ENCODE results near the gene COL6A5.

COL6A5 gene

DNA sequence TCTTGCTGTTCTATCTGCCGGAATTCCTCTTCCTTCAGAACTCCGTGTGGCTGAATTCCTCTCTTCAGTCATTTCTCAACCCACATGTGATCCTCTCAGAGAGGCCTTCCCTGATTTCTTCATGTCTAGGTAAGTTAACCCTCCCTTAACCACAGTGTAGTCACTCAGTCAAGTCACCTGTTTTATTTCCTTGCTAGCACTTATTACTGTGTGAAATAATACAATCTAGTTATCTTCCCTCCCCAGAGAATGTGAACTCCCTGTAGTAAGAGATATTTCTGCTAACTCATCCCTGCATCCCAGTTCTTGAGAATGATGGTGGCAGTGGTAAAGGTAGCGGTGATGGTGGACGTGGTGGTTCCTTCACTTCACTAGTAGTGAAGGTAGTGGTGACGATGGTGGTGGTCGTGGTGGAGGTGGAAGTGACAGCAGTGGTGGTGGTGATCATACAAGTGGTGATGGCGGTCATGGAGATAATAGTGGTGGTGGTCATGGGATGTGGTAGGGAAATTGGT is 33.3 kb downstream of the COL6A5 start:
- no peaks in the 10 kb centered on the region for H3K36me3 ChIP-seq
- TF ChIP-seq, protein P1, sequence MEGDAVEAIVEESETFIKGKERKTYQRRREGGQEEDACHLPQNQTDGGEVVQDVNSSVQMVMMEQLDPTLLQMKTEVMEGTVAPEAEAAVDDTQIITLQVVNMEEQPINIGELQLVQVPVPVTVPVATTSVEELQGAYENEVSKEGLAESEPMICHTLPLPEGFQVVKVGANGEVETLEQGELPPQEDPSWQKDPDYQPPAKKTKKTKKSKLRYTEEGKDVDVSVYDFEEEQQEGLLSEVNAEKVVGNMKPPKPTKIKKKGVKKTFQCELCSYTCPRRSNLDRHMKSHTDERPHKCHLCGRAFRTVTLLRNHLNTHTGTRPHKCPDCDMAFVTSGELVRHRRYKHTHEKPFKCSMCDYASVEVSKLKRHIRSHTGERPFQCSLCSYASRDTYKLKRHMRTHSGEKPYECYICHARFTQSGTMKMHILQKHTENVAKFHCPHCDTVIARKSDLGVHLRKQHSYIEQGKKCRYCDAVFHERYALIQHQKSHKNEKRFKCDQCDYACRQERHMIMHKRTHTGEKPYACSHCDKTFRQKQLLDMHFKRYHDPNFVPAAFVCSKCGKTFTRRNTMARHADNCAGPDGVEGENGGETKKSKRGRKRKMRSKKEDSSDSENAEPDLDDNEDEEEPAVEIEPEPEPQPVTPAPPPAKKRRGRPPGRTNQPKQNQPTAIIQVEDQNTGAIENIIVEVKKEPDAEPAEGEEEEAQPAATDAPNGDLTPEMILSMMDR (IDR thresholded peaks at IDR 0.05) = no peak
- no peak overlapping the region for H3K27ac ChIP-seq
- no peak overlapping the region for H3K4me3 ChIP-seq (ENCODE audit: low read depth in 1 of 2, low read length in 1 of 2)
- H3K27me3 ChIP-seq = no peaks in the 10 kb centered on the region
- no peaks in the 10 kb centered on the region for H3K9me3 ChIP-seq
- no peaks in the 10 kb centered on the region for H3K4me1 ChIP-seq (ENCODE audit: control insufficient read depth in 1 of 2, insufficient read depth in 1 of 2, low read depth in 1 of 2, low read length in 1 of 2)

DNA sequence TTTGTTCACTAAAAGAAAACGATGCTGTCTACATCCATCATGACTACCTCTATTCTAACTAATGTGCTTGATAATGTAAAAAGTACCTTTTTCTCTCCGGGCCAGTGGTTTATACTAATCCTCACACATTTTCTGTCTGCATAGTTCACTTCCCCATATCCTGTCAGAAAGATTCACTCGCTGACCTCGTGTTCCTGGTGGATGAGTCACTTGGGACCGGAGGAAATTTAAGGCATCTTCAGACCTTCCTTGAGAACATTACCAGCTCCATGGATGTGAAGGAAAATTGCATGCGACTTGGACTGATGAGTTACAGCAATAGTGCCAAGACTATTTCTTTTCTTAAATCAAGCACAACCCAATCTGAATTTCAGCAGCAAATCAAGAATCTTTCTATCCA is 33.8 kb downstream of the COL6A5 start:
- no peaks in the 10 kb centered on the region for H3K4me1 ChIP-seq (ENCODE audit: control insufficient read depth in 1 of 2, insufficient read depth in 1 of 2, low read depth in 1 of 2, low read length in 1 of 2)
- H3K4me3 ChIP-seq (ENCODE audit: low read depth in 1 of 2, low read length in 1 of 2) = no peak overlapping the region
- H3K9me3 ChIP-seq = no peaks in the 10 kb centered on the region
- no peaks in the 10 kb centered on the region for H3K36me3 ChIP-seq
- no peak overlapping the region for H3K27ac ChIP-seq
- no peaks in the 10 kb centered on the region for H3K27me3 ChIP-seq
- TF ChIP-seq, protein P1 (IDR thresholded peaks at IDR 0.05) = no peak

DNA sequence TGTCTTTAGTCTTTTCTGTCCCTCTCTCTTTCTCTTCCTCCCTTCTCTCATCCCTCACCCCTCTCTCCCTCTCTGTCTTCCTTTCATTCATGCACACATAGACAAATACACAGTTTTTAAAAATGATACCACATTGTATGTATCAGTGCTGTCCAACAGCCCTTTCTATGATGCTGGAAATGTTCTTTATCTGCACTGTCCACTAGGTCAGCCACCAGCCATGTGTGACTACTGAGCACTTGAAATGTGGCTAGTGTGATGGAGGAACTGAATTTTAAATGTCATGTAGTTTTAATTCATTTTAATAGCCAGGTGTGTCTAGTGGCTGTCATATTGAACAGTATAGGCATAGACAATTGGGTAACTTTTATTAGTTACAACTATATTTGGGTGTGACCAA is 34.9 kb downstream of the COL6A5 start:
- TF ChIP-seq, protein P1 (IDR thresholded peaks at IDR 0.05) = no peak
- H3K4me1 ChIP-seq (ENCODE audit: control insufficient read depth in 1 of 2, insufficient read depth in 1 of 2, low read depth in 1 of 2, low read length in 1 of 2) = no peaks in the 10 kb centered on the region
- no peak overlapping the region for H3K27ac ChIP-seq
- no peak overlapping the region for H3K4me3 ChIP-seq (ENCODE audit: low read depth in 1 of 2, low read length in 1 of 2)
- no peaks in the 10 kb centered on the region for H3K9me3 ChIP-seq
- no peaks in the 10 kb centered on the region for H3K27me3 ChIP-seq
- no peaks in the 10 kb centered on the region for H3K36me3 ChIP-seq

DNA sequence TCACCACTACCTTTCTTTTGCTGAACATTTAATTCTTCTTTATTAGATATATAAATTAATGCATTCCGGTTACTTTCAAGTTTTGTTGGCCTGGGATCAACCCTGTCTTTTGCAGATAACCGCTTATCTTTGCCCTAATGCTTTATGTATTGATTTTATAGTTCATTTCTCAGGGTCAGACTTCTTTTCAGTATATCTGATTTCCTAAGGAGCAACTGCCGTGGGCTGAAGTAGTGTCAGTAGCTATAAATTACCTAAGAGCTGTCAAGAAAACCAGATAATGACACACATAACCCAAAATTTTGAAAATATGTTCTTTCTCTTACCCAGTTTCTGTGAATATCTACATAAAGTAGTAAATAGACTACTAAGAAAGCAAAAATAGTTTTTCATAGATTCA is 38.0 kb downstream of the COL6A5 start:
- no peaks in the 10 kb centered on the region for H3K4me1 ChIP-seq (ENCODE audit: control insufficient read depth in 1 of 2, insufficient read depth in 1 of 2, low read depth in 1 of 2, low read length in 1 of 2)
- TF ChIP-seq, protein P1 (IDR thresholded peaks at IDR 0.05) = no peak

DNA sequence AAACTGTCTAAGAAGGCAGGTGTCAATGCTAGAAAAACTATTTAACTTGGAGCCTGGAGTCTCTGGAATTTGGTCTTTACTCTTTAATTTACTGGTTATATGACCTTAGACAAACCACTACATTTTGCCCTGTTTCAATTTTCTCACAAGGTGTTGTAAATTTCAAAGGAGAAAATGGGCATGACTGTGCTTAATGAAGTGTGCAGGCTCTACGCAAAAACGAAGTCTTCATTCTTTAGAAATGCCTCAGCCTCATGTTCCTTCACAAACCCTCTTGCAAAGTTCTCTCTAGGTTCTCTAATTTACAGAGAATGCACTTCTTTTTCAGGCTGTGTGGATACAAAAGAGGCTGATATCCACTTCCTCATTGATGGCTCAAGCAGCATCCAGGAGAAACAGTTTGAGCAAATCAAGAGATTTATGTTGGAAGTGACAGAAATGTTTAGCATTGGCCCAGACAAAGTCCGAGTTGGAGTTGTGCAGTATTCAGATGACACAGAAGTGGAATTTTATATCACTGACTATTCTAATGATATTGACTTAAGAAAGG is 39.1 kb downstream of the COL6A5 start:
- TF ChIP-seq, protein P1 (IDR thresholded peaks at IDR 0.05) = no peak
- H3K9me3 ChIP-seq = no peaks in the 10 kb centered on the region
- no peaks in the 10 kb centered on the region for H3K36me3 ChIP-seq
- no peaks in the 10 kb centered on the region for H3K27me3 ChIP-seq
- H3K4me3 ChIP-seq (ENCODE audit: low read depth in 1 of 2, low read length in 1 of 2) = no peak overlapping the region
- no peak overlapping the region for H3K27ac ChIP-seq
- no peaks in the 10 kb centered on the region for H3K4me1 ChIP-seq (ENCODE audit: control insufficient read depth in 1 of 2, insufficient read depth in 1 of 2, low read depth in 1 of 2, low read length in 1 of 2)

More for the DNA sequence above, 38.0 kb downstream of the COL6A5 start:
- Histone ChIP-seq H3K9me3 (no peaks in the 10 kb centered on the region), H3K36me3 (no peaks in the 10 kb centered on the region), H3K27ac (no peak overlapping the region), H3K27me3 (no peaks in the 10 kb centered on the region), H3K4me3 (ENCODE audit: low read depth in 1 of 2, low read length in 1 of 2) (no peak overlapping the region)
